Activated CD8-positive, alpha-beta memory T cell treated with anti-CD3 and anti-CD28 coated beads, Interleukin-2, amount 50 U/mL, for 1 hour (primary cell): ENCODE data around the gene BRSK2.

ENCODE experiments used
- DNase-seq: peaks from one replicate; pipeline ENCODE4 v3.0.0-alpha.2; 2020; ENCODE audit errors: extremely low read depth

BRSK2 gene

GRCh38 chr11:1375955-1376258, 13.8 kb upstream of the BRSK2 start:
- no peak for DNase-seq

- no peak for DNase-seq
Observed at GRCh38 chr11:1377231-1377780, 12.4 kb upstream of the BRSK2 start.

- DNase-seq = no peak
Observed at GRCh38 chr11:1381793-1382425, 7.8 kb upstream of the BRSK2 start.

GRCh38 chr11:1382429-1382828, 7.3 kb upstream of the BRSK2 start:
- no peak for DNase-seq

GRCh38 chr11:1382831-1383607, 6.7 kb upstream of the BRSK2 start:
- DNase-seq = peak; percentile 60

- DNase-seq = no peak
Observed at GRCh38 chr11:1384199-1384970, 5.3 kb upstream of the BRSK2 start.

GRCh38 chr11:1387521-1387920, 2.2 kb upstream of the BRSK2 start:
- DNase-seq = no peak

- DNase-seq = no peak
Observed at GRCh38 chr11:1387961-1388762, 1.6 kb upstream of the BRSK2 start.

- DNase-seq = no peak
Observed at GRCh38 chr11:1388763-1389102, 1.0 kb upstream of the BRSK2 start.

GRCh38 chr11:1389103-1389931, 417 bp upstream of the BRSK2 start:
- DNase-seq = peak; percentile 91

GRCh38 chr11:1390569-1391164, 933 bp downstream of the BRSK2 start:
- no peak for DNase-seq

GRCh38 chr11:1391165-1392075, 1.7 kb downstream of the BRSK2 start:
- DNase-seq = no peak

- no peak for DNase-seq
Observed at GRCh38 chr11:1392111-1392510, 2.4 kb downstream of the BRSK2 start.

GRCh38 chr11:1392561-1392960, 2.8 kb downstream of the BRSK2 start:
- DNase-seq = no peak

- DNase-seq = no peak
Observed at GRCh38 chr11:1393038-1393710, 3.4 kb downstream of the BRSK2 start.

GRCh38 chr11:1394936-1395772, 5.4 kb downstream of the BRSK2 start:
- no peak for DNase-seq

GRCh38 chr11:1395773-1396374, 6.1 kb downstream of the BRSK2 start:
- no peak for DNase-seq
